GM12891 (cell line): Measurements from ENCODE around the gene DNAH17.

ENCODE experiments used
- DNase-seq: peaks from one replicate; pipeline ENCODE4 v3.0.0; 2011; ENCODE audit warnings: low spot score; ENCODE audit not compliant: insufficient read length
- FAIRE-seq: peaks from 2 replicates; lab custom pipeline; 2011; peaks lifted over from hg19 to GRCh38; lab: Jason Lieb, UNC
- PAX5 ChIP-seq: IDR thresholded peaks from 2 replicates; pipeline ENCODE4 v1.6.1; 2011; ENCODE audit warnings: low read length, moderate library complexity, mild to moderate bottlenecking; ENCODE audit not compliant: insufficient read depth, severe bottlenecking
- POLR2A ChIP-seq: IDR thresholded peaks from 2 replicates; pipeline ENCODE4 v1.6.1; 2011; ENCODE audit warnings: low read depth, low read length, control low read depth
- POLR2AphosphoS5 ChIP-seq: IDR thresholded peaks from 2 replicates; pipeline ENCODE4 v1.6.1; 2011; ENCODE audit warnings: low read depth, low read length, control low read depth
- POU2F2 ChIP-seq: IDR thresholded peaks from 2 replicates; pipeline ENCODE4 v1.6.1; 2011; ENCODE audit warnings: low read depth, mild to moderate bottlenecking, control low read depth, low read length, moderate library complexity
- SPI1 ChIP-seq: IDR thresholded peaks from 2 replicates; pipeline ENCODE4 v1.6.1; 2011; ENCODE audit warnings: low read depth, low read length, control low read depth
- TAF1 ChIP-seq: IDR thresholded peaks from 2 replicates; pipeline ENCODE4 v1.6.1; 2011; ENCODE audit warnings: low read depth, low read length, control low read depth

DNAH17 gene

GRCh38 chr17:78581304-78581703 lies 4.1 kb upstream of the DNAH17 start:
- DNase-seq (no peak), FAIRE-seq (no peak)
- TF ChIP-seq SPI1 (no peak), POU2F2 (no peak), POLR2A (no peak), PAX5 (no peak), POLR2AphosphoS5 (no peak), TAF1 (no peak)

- TF ChIP-seq POLR2AphosphoS5 (no peak), POU2F2 (no peak), POLR2A (no peak), PAX5 (no peak), TAF1 (no peak), SPI1 (no peak)
- FAIRE-seq (no peak), DNase-seq (no peak)
Observed at GRCh38 chr17:78580277-78580804, 3.1 kb upstream of the DNAH17 start.

GRCh38 chr17:78576389-78577112 lies 645 bp downstream of the DNAH17 start:
- FAIRE-seq (no peak), DNase-seq (no peak)
- TF ChIP-seq POLR2AphosphoS5 (no peak), POU2F2 (no peak), POLR2A (no peak), TAF1 (no peak), SPI1 (no peak), PAX5 (no peak)

GRCh38 chr17:78575899-78576298 lies 1.3 kb downstream of the DNAH17 start:
- FAIRE-seq (no peak), DNase-seq (no peak)
- TF ChIP-seq POU2F2, result no peak
- TF ChIP-seq SPI1, result no peak
- TF ChIP-seq POLR2AphosphoS5, result no peak
- TF ChIP-seq TAF1, result no peak
- no peak for TF ChIP-seq PAX5
- TF ChIP-seq POLR2A, result no peak

GRCh38 chr17:78575340-78575739 lies 1.9 kb downstream of the DNAH17 start:
- TF ChIP-seq TAF1 (no peak), PAX5 (no peak), SPI1 (no peak), POU2F2 (no peak), POLR2A (no peak), POLR2AphosphoS5 (no peak)
- FAIRE-seq (no peak), DNase-seq (no peak)

- FAIRE-seq (no peak), DNase-seq (no peak)
- TF ChIP-seq PAX5, result no peak
- no peak for TF ChIP-seq TAF1
- no peak for TF ChIP-seq POLR2AphosphoS5
- TF ChIP-seq POU2F2, result no peak
- no peak for TF ChIP-seq SPI1
- no peak for TF ChIP-seq POLR2A
Observed at GRCh38 chr17:78573955-78574354, 3.2 kb downstream of the DNAH17 start.

GRCh38 chr17:78572239-78573205 lies 4.7 kb downstream of the DNAH17 start:
- no peak for TF ChIP-seq TAF1
- no peak for TF ChIP-seq POLR2AphosphoS5
- no peak for TF ChIP-seq POLR2A
- TF ChIP-seq SPI1, result no peak
- no peak for TF ChIP-seq POU2F2
- no peak for TF ChIP-seq PAX5
- DNase-seq (no peak), FAIRE-seq (peak; percentile 9)

GRCh38 chr17:78571329-78571728 lies 5.9 kb downstream of the DNAH17 start:
- DNase-seq (no peak), FAIRE-seq (no peak)
- TF ChIP-seq PAX5 (no peak), POLR2A (no peak), POU2F2 (no peak), TAF1 (no peak), SPI1 (no peak), POLR2AphosphoS5 (no peak)

- no peak for TF ChIP-seq TAF1
- FAIRE-seq, result no peak
- DNase-seq, result no peak
Observed at GRCh38 chr17:78568494-78569115, 8.6 kb downstream of the DNAH17 start.
